GM19099 (cell line): ENCODE measurements around the gene ZFP14.

ENCODE experiments used
- POLR2A ChIP-seq: IDR thresholded peaks from 3 replicates; pipeline ENCODE4 v1.6.1; 2011; ENCODE audit warnings: low read depth; ENCODE audit not compliant: insufficient read length; ENCODE audit errors: extremely low read depth

ZFP14 gene

DNA sequence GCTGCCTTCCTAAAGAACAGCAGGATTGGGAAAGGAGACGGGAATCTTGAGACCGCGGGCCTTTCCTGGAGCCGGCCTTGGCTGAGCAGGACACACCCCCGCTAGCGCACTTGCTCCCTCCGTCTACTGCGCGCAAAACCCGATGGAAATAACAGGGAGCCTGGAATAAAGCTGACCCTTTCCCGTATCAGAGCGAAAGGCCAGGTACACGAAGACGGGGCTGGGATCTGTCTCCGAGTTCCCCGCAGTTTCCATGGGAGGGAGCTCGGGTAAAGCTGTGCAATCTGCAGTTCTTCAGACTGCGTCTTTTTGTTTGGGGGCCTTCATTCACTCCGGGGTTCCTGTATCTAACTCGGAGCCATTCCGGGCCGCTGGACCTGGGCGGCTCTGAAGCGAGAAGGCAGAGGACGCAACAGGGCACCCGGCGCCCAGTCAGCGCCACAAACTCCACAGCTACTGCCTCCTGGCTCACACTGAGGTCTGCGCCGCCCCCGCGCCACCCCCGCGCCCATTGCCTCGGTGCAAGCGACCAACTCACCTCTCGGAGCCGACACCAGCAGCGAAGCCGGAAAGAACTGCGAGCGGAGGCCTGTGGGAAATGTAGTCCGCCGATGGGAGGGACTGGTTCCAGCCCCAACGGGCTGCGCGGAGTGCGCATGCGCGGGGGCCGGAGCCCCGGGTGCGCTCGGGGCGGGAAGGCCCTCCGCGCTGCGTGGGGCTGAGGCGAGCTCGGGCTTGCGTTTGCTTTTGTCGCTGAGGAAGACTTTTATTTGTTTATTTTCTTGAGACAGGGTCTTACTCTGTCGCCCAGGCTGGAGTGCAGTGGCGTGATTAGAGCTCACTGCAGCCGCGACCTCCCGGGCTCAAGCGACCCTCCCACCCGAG is at the start of gene ZFP14:
Gene ZFP14, minus strand, starts transcription at position 577 of the 885 bp plus-strand sequence. CDS start 11,309 bp downstream, outside the sequence.
- TF ChIP-seq POLR2A, result peak; percentile 62

- TF ChIP-seq POLR2A, result no peak
These were observed 44.9 kb upstream of the ZFP14 start for GRCh38 chr19:36423925-36424324.

GRCh38 chr19:36421749-36422481 is 42.9 kb upstream of the ZFP14 start:
- TF ChIP-seq POLR2A, result no peak

GRCh38 chr19:36420961-36421748 is 42.2 kb upstream of the ZFP14 start:
- TF ChIP-seq POLR2A, result no peak

GRCh38 chr19:36418287-36419001 is 39.4 kb upstream of the ZFP14 start, which contains the start of gene ZFP82:
Gene ZFP82, minus strand, starts transcription at chr19:36418644. Its CDS starts 8,855 bp downstream, at chr19:36409789.
- peak; percentile 91 for TF ChIP-seq POLR2A

DNA sequence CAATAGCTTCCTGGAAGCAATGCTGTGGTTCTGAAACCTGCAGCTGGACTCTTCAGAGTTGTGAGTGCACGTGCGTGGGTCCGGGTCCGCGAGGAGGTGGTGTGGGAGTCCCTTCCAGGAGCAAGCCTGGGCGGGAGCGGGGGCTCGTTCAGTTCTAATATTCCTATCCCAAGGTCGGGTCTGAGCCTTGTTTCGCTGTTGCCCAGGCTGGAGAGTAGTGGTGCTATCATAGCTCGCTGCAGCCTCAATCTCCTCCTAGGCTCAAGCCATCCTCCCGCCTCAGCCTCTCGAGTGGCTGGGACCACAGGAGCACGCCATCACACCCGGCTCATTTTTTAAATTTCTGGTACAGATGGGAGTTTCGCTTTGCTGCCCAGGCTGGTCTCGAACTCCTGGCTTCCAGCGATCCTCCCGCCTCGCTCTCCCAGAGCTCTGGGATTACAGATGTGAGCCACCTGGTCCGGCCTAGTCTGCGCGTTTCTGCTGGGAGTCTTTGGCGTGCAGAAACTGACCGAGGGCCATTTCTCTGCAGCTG is 38.8 kb upstream of the ZFP14 start:
- no peak for TF ChIP-seq POLR2A

- TF ChIP-seq POLR2A, result no peak
These were observed 30.8 kb upstream of the ZFP14 start for GRCh38 chr19:36409841-36410240.

GRCh38 chr19:36408101-36408500 is 29.1 kb upstream of the ZFP14 start:
- TF ChIP-seq POLR2A, result no peak

DNA sequence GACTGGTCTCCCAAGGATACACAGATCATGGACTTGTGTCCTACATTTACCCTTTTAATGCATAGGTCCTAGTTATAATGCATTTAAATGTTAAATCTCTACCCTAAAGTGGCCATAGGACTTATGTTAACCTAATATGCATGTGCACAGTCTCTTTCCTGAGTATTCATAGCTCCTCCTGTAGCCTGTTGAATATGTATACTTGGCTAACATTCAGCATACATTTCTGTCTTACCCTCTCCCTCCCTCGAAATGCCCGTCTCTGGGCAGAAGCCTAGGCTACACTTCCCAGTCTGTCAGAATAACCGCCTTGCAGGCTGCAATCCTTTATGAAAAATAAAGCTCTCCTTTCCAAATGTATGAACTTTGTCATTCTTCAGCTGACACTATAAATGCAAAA is 25.5 kb upstream of the ZFP14 start:
- no peak for TF ChIP-seq POLR2A

DNA sequence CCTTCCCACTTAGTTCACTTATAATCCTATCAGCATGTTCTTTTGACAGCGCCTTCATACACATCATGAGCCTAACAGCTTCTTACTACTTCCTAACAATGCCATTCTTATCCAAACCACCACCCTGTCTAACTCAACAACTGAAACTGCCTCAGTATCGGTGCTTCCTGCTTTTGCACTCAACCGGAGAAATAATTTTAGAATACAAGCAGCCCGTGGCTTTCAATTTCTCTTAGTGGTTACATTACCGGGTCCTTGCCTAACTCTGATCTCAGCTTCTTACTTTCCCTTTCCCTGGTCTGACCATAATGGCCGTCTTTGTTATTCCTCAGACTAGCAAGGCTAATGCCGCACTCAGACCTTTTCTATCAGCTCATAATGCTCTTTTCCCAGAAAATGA is 22.5 kb upstream of the ZFP14 start:
- TF ChIP-seq POLR2A, result no peak

DNA sequence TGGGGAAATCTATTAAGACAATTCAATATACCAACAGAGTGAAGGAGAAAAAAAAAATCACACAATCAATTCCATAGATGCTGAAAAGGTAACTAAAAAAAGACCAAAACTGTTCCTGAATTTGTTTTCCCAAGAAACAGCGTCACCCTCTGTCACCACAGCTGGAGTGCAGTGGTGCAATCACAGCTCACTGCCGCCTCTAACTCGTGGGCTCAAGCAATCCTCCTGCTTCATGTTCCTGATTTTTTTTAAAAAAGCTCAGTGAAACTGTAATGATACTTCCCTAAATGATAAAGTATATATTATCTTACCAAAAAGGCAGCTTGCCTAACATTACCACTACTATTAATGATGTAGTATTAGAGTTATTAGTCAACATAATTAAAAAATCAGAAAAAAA is 19.6 kb upstream of the ZFP14 start:
- no peak for TF ChIP-seq POLR2A

- no peak for TF ChIP-seq POLR2A
These were observed 14.1 kb upstream of the ZFP14 start for GRCh38 chr19:36392916-36393673.

GRCh38 chr19:36379510-36379819 is 464 bp upstream of the ZFP14 start:
- no peak for TF ChIP-seq POLR2A
